DMS114 treated with DMSO at 0.1 percent for 48 hours (cell line): Measurements from ENCODE around the gene LITAF.

Experiments used
- DNase-seq: peaks from one replicate; lab custom pipeline; 2025; ENCODE audit not compliant: unreplicated experiment; lab: John Stamatoyannopoulos, UW

Gene LITAF

GRCh38 chr16:11497851-11498289 lies 88.8 kb downstream of the LITAF start:
- no peak for DNase-seq
